AG04450 (cell line): ENCODE measurements around the gene CYP2W1. TPM values are rescaled to one million over a fixed set of nuclear protein-coding genes. Genes with fewer than 3 reads are reported as not detected.

ENCODE experiments used
- CTCF ChIA-PET: fragments of 300-600, 350-600 bp; formaldehyde crosslinking; extraction: SDS; loops from one replicate; lab custom pipeline; 2022; ENCODE audit warnings: antibody characterized with exemption, inconsistent platforms; lab: Charles Lee
- POLR2A ChIA-PET: fragments of 350-600 bp; formaldehyde crosslinking; extraction: SDS; loops from one replicate; lab custom pipeline; 2021; ENCODE audit warnings: antibody characterized with exemption, inconsistent platforms; lab: Yijun Ruan, JAX
- DNase-seq: peaks from one replicate; pipeline ENCODE4 v3.0.0-alpha.2; 2011; ENCODE audit warnings: low read depth, low spot score
- H3K27ac ChIP-seq: one replicate; pipeline ENCODE4 v1.5.1; 2012; ENCODE audit warnings: low read depth, low read length, control low read depth
- H3K27me3 ChIP-seq: one replicate; pipeline ENCODE4 v1.6.0; 2012; ENCODE audit warnings: low read length; ENCODE audit not compliant: control insufficient read depth, insufficient read depth
- H3K4me3 ChIP-seq: 2 replicates; pipeline ENCODE4 v1.5.1; 2011; ENCODE audit warnings: mild to moderate bottlenecking, low read depth, low read length, control low read depth
- H3K9me3 ChIP-seq: 2 replicates; pipeline ENCODE4 v1.5.1; 2012; ENCODE audit warnings: low read length; ENCODE audit not compliant: control insufficient read depth, insufficient read depth
- CTCF ChIP-seq: IDR thresholded peaks from 2 replicates; pipeline ENCODE4 v1.5.1; 2011; ENCODE audit warnings: low read depth, low read length, control low read depth, inconsistent platforms
- polyA plus RNA-seq: library from polyadenylated mRNA; depleted of rRNA; stranded (reverse); fragments of >200 nt; gene quantifications from 2 replicates; pipeline ENCODE4 v1.2.3, GENCODE V29; 2011

CYP2W1 gene
- polyA plus RNA-seq, 1 experiment, result not detected

- Histone ChIP-seq H3K27ac (no peak overlapping the region), H3K27me3 (peaks cover 7% of the 10 kb centered on the region), H3K4me3 (no peak overlapping the region), H3K9me3 (no peaks in the 10 kb centered on the region; the same call in 1 of the 2 replicates)
- ChIA-PET CTCF (interaction anchor here (1.2 to 1.8 kb wide), 3 partner anchors 14 to 108 kb away, joined by 3 to 10 read pairs (median 8); no protein-coding TSS in a partner anchor), POLR2A (no interaction called here)
- no peak for DNase-seq
- TF ChIP-seq CTCF, result no peak
These were observed 4.4 kb upstream of the CYP2W1 start for GRCh38 chr7:978416-979091.

- no peak for DNase-seq
- ChIA-PET CTCF (interaction anchor here (1.5 to 1.8 kb wide), 2 partner anchors 14 to 107 kb away, joined by 8 to 10 read pairs; no protein-coding TSS in a partner anchor), POLR2A (no interaction called here)
- Histone ChIP-seq H3K27ac (no peak overlapping the region), H3K4me3 (no peak overlapping the region), H3K27me3 (peaks cover 7% of the 10 kb centered on the region), H3K9me3 (no peaks in the 10 kb centered on the region; the same call in 1 of the 2 replicates)
- no peak for TF ChIP-seq CTCF
These were observed 3.8 kb upstream of the CYP2W1 start for GRCh38 chr7:979151-979550.

GRCh38 chr7:979886-980571 is 3.0 kb upstream of the CYP2W1 start:
- Histone ChIP-seq H3K9me3 (no peaks in the 10 kb centered on the region; the same call in 1 of the 2 replicates), H3K27ac (no peak overlapping the region), H3K4me3 (no peak overlapping the region), H3K27me3 (peaks cover 7% of the 10 kb centered on the region)
- ChIA-PET POLR2A (no interaction called here), CTCF (no interaction called here)
- TF ChIP-seq CTCF, result no peak
- no peak for DNase-seq

GRCh38 chr7:981793-982510 is 1.0 kb upstream of the CYP2W1 start:
- Histone ChIP-seq H3K27ac (no peak overlapping the region), H3K4me3 (no peak overlapping the region), H3K27me3 (peaks cover 8% of the 10 kb centered on the region), H3K9me3 (no peaks in the 10 kb centered on the region; the same call in 1 of the 2 replicates)
- ChIA-PET CTCF (interaction anchor here (0.6 to 1.6 kb wide), 4 partner anchors 9 to 431 kb away, joined by 3 to 11 read pairs (median 5); no protein-coding TSS in a partner anchor), POLR2A (no interaction called here)
- TF ChIP-seq CTCF, result no peak
- no peak for DNase-seq
